GM19467 (cell line): ENCODE results near the gene MYCBP.
A peak's percentile ranks its signal among the peaks of the same experiment; 100 is the strongest.
"Not testable (repeated sequence)": the region's sequence is repeated elsewhere in the genome, so short reads cannot be mapped to it uniquely, and the experiment has no call there.

ENCODE experiments used
- ATAC-seq: cut with Tn5 transposase; IDR thresholded peaks from one replicate; pipeline ENCODE4 v1.9.1; 2021; ENCODE audit warnings: mild to moderate bottlenecking, moderate library complexity; ENCODE audit not compliant: unreplicated experiment

MYCBP gene

DNA sequence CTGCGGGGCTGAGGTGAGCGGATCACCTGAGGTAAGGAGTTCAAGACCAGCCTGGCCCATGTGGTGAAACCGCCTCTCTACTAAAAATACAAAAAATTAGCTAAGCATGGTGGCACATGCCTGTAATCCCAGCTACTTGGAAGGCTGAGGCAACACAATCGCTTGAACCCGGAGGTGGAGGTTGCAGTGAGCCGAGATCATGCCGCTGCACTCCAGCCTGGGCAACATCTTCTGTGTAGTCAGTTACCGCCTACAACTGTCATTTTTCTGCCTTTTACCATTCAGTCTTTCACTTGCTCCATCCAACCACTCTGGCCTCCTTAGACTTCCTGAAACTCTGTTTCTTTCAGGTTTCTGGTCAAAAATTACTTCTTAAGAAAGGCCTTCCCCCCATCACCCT is 2.2 kb downstream of the MYCBP start:
- no peak for ATAC-seq

GRCh38 chr1:38867208-38867607 is 5.9 kb downstream of the MYCBP start:
- no peak for ATAC-seq

DNA sequence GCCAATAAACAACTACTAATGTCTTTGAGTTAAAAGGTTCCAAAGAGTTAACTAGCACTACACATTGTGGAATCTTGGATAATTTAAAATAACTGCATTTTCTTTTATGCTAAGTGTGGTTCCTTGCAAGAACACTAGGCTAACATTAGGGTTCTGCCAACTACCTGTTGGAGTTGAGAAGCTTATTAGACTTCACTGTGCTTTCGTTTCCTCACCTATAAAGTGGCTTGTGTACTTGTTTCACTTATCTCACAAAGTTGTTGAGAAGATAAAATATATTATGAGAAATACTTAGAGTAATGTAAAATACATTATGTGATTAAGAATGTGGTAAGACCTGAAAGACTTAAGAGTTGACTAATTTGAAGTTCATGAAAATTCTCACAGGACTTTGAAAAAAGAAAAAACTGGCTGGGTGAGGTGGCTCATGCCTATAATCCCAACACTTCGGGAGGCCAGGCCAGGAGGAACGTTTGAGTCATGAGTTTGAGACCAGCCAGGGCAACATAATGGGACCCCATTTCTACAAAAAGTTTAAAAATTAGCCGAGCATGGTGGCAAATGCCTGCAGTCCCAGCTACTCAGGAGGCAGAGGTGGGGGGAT is 7.9 kb downstream of the MYCBP start:
- ATAC-seq = no peak

DNA sequence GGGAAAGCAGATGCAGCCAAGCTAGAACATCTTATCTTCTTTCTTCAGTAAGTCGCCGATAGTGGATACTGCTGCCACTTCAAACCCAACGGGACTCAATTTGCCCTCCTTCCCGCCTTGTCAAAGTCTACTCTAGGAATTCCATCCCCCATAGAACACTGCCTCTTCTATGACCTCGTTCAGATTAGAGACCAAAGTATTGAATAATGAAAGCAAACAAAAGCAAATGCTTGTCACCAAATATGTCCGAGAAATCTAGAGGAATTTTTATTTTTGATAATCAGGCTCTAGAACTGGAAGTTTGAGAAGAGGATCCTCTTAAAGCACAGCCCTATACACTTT is 12.7 kb downstream of the MYCBP start:
- no peak for ATAC-seq

DNA sequence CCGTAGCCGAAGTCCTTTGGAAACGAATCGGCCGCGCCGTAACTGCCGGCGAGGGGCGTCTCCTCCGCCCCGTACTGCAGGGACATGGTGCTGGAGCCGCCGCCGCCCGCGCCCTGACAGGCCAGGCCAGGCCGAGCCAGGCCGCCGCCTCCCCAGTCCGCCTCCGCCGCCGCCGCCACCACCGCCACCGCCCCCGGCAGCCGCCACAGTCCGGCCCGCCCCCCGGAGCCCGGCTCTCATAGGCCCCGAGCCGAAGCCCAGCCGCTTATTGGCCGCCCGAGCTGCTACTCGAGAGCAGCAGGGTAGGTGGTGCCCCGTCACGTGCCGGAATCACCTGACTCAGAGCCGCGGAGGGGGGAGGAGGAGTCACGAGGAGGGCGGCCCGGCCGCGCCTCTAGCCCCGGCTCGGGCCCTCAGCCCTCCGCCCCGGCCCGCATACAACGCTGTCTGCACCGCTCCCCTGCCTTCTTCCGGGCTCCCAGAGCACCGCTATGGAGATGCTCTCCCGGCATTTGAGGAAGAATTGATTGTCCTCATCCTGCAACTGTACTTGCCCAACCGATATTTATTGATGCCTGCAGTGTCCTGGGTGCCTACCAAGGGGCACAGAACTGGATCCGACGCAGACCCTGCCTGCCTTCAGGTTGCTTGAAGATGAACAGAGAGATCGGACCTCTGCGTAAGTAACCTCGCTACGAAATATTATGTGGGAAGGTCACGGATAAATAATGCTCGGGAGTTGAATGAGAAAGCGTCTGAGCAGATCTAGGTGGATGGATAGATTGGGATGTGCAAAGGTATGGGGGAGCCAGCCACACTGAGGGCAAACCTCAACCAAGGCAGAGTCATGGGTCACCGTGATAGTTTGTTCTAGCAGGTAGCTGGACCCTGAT is 13.3 kb downstream of the MYCBP start, which contains the start of gene RRAGC:
Gene RRAGC (minus strand): TSS at position 212 of the 893 bp plus-strand sequence. CDS start 126 bp downstream, at position 86.
- peak; percentile 92 for ATAC-seq

DNA sequence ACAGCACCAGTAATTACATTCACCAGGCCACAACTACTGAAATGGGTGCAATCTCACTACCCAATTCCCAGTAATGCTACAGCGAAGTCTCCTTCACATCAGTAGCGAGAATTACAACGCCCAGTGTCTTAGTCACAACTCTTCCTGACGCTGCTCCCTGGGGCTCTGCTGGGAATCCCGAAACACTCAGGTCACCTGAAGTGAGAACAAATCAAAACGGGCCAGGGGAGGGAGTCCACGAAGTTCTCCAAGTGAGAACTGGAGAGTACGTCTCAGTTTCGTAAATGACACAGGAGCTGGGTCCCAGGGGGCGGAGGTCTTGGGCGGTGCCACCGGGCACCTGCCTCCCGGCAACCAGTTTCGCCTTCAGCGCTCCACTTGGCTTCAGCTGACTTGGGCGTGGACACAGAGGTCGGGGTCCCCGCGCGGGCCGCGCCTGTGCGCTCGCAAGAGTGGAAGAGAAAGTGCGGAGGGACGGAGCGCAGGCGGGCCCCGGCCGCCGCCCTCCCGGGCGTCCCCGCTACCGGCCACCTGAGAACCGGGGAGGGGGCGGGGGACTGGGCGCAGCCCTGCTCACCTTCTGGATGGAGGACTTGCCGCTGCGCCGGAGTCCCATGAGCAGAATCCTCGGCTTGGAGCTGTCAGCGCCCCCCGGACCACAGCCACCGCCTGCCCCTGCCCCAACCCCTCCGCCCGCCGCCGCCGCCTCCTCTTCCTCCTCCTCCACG is 14.2 kb downstream of the MYCBP start:
- ATAC-seq = peak; percentile 26

DNA sequence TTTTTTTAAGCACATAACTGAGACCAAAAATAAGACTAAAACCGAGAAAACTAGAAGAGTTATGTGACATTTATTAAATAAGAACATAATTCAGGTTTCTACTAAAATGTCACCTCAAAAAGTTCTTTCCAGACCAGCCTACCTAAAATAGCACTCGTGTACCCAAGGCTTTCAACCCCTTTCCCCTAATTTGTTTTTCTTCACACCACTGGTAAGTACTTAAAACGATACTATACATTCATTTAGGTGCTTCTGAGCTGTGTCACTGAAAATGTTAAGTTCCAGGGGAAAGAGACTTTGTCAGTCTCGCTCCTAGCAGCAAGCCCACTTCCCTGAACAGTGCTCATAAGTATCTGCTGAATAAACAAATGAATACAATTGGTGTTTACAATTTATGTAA is 20.4 kb downstream of the MYCBP start:
- ATAC-seq = no peak

DNA sequence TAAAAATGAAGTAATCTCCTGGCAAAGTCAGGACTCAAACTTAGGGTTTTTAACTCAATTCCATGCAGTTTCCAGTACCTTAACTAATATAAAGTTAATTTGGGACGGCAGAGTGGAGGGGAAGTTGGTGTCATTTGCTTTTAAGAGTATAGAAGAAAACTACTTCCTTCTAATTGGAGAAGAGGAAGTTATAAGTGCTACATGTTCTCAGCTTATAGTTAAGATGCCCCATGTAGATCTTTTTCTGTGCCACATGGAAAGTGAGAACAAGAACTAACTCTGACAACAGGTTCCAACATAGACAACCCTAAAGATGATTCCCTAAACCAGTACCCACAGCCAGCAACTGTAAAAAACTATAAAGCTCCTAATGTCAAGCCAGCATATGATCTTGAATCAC is 25.1 kb downstream of the MYCBP start:
- ATAC-seq = no peak

DNA sequence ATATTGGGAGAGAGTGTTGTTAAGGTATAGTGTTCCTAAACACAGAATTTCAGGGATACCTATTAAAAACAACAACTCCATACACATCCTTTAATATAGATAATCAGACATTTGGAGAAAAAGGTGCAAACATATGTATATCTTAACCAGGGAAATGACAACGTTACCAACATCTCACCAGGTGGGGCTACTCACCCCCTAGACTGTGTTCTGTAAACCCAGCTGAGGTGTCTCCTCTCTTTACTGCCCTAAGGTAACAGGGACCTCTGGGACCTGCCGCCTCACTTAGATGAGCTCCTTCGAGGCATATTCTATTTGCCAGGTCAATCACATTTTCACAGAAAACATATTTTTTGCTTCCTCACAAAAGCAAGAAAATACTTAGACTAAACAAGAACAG is 26.9 kb downstream of the MYCBP start:
- ATAC-seq = no peak

- not testable (repeated sequence) for ATAC-seq
These were observed 28.1 kb downstream of the MYCBP start for GRCh38 chr1:38845088-38845487.

DNA sequence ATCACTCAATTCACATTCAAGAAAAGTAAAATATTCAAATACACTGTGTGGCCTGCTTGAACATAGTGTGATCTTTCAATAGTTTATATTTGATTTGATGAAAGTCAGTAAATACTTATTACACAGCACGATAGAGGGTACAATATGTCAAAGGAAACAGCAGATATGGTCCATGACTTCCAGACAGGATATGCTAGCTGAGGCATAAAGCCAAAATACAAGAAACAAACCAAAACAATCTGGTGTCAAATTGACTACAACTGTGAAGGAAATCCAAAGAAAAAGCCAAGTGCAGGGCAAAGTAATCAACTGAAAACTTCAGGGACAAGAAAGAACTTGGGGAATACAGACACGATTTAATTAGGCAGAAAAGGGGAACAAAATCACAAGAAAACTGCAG is 32.9 kb downstream of the MYCBP start:
- ATAC-seq = no peak

DNA sequence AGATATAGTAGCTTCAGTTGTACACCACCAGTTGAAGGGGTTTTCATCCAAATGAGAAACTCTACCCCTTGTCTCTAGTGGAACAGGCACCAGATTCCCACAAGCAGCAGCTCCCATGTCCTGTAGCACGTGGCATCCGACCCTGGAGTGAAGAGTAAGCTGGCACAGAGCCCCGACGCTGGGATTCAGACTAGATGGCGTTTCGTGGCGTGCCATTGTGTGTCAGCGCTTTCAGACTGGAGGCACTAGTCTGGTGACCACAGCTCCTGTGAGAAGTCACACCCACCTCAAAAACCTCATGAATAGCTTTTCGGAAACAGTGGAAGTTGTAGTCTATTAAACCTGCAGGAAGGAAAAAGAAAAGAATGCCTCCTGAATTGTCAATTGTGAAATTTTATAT is 33.8 kb downstream of the MYCBP start:
- ATAC-seq = no peak

DNA sequence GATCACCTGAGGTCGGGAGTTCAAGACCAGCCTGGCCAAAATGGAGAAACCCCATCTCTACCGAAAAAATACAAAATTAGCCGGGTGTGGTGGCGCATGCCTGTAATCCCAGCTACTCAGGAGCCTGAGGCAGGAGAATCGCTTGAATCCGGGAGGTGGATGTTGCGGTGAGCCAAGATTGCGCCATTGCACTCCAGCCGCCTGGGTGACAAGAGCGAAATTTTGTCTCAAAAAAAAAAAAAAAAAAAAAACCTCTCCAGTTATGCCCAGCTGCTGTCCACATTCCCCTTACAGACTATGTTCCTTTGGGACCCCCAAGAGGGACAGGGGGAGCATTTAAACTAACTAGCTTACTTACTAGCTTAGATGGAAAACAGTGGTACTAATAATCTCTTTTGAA is 36.8 kb downstream of the MYCBP start:
- not testable (repeated sequence) for ATAC-seq

GRCh38 chr1:38834937-38835827 is 38.0 kb downstream of the MYCBP start:
- ATAC-seq = no peak

DNA sequence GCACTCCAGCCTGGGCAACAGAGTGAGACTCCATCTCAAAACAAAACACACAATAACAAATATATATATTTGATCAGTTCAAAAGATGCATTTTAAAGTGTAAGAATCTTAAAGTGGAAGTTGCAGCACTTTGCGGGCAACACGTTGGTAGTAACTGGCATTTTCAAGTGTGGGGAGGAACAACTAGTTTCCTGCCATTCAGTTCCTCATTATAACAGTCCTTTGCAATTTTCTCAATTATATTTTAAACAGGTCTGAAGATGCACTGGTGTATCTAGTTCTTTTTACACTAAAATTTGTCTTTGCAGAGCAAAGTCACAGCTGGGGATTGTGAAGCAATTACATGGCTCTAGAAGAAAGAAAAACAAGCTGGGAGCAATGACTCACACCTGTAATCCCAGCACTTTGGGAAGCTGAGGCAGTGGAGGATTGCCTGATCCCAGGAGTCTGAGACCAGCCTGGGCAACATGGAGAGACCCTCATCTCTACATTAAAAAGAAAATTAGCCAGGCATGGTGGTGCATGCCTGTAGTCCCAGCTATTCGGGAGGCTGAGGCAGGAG is 38.8 kb downstream of the MYCBP start:
- no peak for ATAC-seq

- ATAC-seq = no peak
These were observed 40.0 kb downstream of the MYCBP start for GRCh38 chr1:38833146-38833545.

DNA sequence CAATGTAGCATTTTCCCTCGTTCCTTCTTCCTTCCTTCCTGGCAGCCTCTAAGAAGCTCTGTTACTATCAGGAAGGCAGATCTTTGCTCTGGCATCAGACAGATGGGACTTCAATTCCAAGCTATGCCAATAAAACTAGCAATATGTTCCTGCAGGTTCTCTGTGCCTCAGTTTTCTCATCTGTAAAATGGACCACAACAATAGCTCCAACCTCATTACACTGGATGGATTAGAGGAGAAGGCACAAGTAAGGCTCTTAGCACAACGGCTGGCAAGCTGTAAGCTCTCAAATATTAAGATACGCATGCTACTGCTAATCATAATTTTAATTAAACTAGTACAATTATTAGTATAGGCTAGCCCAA is 40.8 kb downstream of the MYCBP start:
- ATAC-seq = no peak

- ATAC-seq = no peak
These were observed 41.3 kb downstream of the MYCBP start for GRCh38 chr1:38831731-38832369.

DNA sequence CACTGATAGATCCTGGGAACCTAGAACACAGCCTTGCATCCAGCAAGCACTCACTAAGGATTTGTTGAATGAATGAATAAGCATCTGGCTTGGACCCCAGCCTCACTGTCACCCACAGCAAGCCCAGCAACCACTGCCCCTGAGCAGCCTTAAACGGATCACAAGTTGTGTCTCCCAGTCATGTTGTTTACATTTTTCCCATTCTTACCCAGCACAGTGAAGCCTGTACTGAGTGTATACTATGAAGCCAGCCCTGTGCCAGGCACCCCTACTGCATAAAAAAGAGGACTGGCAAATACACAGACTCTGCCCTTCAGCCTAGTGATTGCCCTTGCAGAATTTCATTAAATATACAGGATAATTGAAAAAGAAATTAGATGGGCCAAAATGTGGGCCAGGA is 43.8 kb downstream of the MYCBP start:
- no peak for ATAC-seq

DNA sequence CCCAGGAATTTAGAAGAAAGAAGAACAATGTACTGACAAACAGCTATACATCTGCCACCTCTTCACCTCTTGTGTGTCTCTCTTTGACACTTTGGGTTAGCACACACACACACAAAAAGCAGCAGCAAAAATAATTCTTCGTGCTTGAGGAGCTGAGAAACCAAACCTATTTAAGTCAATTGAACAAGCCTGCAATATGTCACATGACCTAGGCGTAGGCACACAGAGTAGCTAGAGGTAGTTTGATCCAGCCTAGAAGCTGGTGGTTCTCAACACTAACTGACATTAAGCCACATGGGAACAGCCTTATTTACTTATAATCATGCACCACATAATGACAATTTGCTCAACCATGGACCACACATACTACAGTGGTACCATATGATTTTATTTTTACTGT is 45.8 kb downstream of the MYCBP start:
- ATAC-seq = no peak
